Ovary (tissue), 9 donors: ENCODE data around the gene TMUB1. TPM values are rescaled to one million over a fixed set of nuclear protein-coding genes. Genes with fewer than 3 reads are reported as not detected.

ENCODE experiments used
- DNase-seq, 5 donors: peaks; one replicate each; pipeline ENCODE4 v3.0.0-alpha.2; 2019 to 2020
- H3K27ac ChIP-seq, 2 donors: fragments of 200-600 bp; one replicate each; pipeline versions ENCODE4 v1.5.1 to v1.8.0; 2019 to 2022
- H3K27me3 ChIP-seq: fragments of 200-600 bp; one replicate; pipeline ENCODE4 v1.8.0; 2022
- H3K36me3 ChIP-seq: fragments of 200-600 bp; sonication (generic); one replicate; pipeline ENCODE4 v1.5.1; 2019
- H3K4me1 ChIP-seq: one replicate; pipeline ENCODE4 v1.8.1; 2013; ENCODE audit warnings: mild to moderate bottlenecking, moderate library complexity; ENCODE audit not compliant: insufficient read depth
- H3K4me3 ChIP-seq: fragments of 200-600 bp; sonication (generic); one replicate; pipeline ENCODE4 v1.5.1; 2017
- H3K9me3 ChIP-seq, 2 donors: fragments of 200-600 bp in 1 of 2; sonication (generic) in 1 of 2; one replicate each; pipeline versions ENCODE4 v1.5.1 to v1.8.1; 2013 to 2019; ENCODE audit warnings: mild to moderate bottlenecking in 1 of 2, moderate library complexity in 1 of 2
- EP300 ChIP-seq: sonication (generic); formaldehyde crosslinking; IDR thresholded peaks from one replicate; pipeline ENCODE4 v1.6.1; 2017; ENCODE audit warnings: antibody characterized with exemption
- POLR2A ChIP-seq: fragments of 450-650 bp; IDR thresholded peaks from one replicate; pipeline ENCODE4 v1.6.1; 2017; ENCODE audit warnings: antibody characterized with exemption, mild to moderate bottlenecking, moderate library complexity
- WGBS, 3 donors: extraction: QIAGEN DNeasy Blood & Tissue Kit in 1 of 3; methylation state at CpG; one replicate each; pipeline versions ENCODE4 v1.1.5 to v1.1.7; 2013 to 2017; 5-methylcytosine and 5-hydroxymethylcytosine counted together
- intact Hi-C, 4 donors: fragments of 100-400 bp; cut with DNase I; formaldehyde crosslinking; loops; one replicate each; pipeline versions ENCODE4 v1.11.0 to v1.15.1; 2022 to 2023
- polyA plus RNA-seq, 2 donors: library from polyadenylated mRNA; stranded (reverse); fragments of 200-250 nt in 1 of 2; fragments of 350-450 nt in 1 of 2; fragmentation: Illumina TruSeq in 1 of 2; extraction: RNeasy Lipid Tissue Mini Kit (QIAGEN cat#74804) in 1 of 2; gene quantifications; one replicate each; pipeline ENCODE4 v1.2.3, GENCODE V29; 2013 to 2014
- total RNA-seq, 7 donors: library from RNA; depleted of rRNA in 2 of 7; stranded (reverse); fragments of >200 nt in 2 of 7; fragmentation: NEBNext Ultra II Directional in 3 of 7; extraction: Animal tissue kit (Norgen Biotek cat#: 25700) in 3 of 7; gene quantifications; one replicate each; pipeline versions ENCODE4 v1.1.0 to v1.2.4, GENCODE V29; 2016 to 2023
- TF ChIP-seq, protein P1 (sequence below), 3 donors: fragments of 450-650 bp in 2 of 3; fragments of 200-600 bp in 1 of 3; IDR thresholded peaks; one replicate each; pipeline versions ENCODE4 v1.5.1 to v1.8.0; 2016 to 2022; ENCODE audit warnings: antibody characterized with exemption in 3 of 3, mild to moderate bottlenecking in 1 of 3
- donor health status: DM: no; HTN: no; CAD: no; lungs with moderate emphysema.
- donor health status: DM: no; HTN: no; CAD: no.
- donor health status: Bipolar disorder and iron deficiency.
- donor health status: DM: yes; HTN: yes; CAD: no.
- donor health status: DM: no; HTN: no; CAD: no.
- donor health status: DM: yes; HTN: yes; CAD: no.

The TMUB1 gene
- total and polyA plus RNA-seq, 9 donors, result 1.9 to 40.3 (median 28.8) TPM

DNA sequence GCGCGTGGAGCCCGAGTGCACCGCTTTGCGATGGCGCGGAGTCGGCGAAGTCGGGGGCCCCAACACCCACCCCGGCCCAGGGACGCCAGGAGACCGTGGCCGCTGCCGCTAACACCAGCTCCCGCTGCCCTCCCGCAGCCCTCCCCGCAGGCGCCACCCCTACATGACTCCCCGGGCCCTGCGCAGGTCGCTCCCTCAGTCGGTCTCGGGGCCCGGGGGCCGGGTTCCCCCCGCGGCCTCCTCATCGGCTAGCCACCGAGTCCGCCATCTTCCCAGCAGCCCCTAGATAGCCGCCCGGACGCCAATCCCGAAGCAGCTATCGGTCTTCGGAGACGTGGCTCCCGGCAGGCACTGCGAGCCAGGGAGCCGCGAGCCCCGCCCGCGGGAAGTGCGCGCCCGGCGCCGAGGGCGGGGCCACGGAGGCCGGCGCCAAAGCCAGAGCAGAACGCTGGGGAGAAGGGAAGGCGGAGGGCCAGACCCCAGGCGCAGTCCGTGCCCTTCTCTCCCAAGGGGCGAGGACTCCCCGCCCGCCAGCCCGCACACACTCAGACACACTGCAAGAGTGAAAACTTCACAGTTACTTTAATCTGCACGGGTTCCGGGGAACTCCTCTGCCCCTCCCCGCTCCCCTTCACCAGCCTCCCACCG lies 2.6 kb downstream of the TMUB1 start, which contains the start of gene FASTK:
Gene FASTK, minus strand, starts transcription at position 288 of the 648 bp plus-strand sequence. Its CDS starts 43 bp downstream, at position 245.
- Histone ChIP-seq H3K27me3 (no peaks in the 10 kb centered on the region), H3K9me3 (no peaks in the 10 kb centered on the region), H3K36me3 (no peaks in the 10 kb centered on the region), H3K27ac (peak within 1 kb of the TSS; percentile 85 to 88), H3K4me3 (peak within 1 kb of the TSS; percentile 78), H3K4me1 (peaks cover 28% of the 10 kb centered on the region)
- TF ChIP-seq, protein P1, sequence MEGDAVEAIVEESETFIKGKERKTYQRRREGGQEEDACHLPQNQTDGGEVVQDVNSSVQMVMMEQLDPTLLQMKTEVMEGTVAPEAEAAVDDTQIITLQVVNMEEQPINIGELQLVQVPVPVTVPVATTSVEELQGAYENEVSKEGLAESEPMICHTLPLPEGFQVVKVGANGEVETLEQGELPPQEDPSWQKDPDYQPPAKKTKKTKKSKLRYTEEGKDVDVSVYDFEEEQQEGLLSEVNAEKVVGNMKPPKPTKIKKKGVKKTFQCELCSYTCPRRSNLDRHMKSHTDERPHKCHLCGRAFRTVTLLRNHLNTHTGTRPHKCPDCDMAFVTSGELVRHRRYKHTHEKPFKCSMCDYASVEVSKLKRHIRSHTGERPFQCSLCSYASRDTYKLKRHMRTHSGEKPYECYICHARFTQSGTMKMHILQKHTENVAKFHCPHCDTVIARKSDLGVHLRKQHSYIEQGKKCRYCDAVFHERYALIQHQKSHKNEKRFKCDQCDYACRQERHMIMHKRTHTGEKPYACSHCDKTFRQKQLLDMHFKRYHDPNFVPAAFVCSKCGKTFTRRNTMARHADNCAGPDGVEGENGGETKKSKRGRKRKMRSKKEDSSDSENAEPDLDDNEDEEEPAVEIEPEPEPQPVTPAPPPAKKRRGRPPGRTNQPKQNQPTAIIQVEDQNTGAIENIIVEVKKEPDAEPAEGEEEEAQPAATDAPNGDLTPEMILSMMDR (IDR thresholded peaks at IDR 0.05), result peak in 1 of 3 donors; percentile 10
- TF ChIP-seq EP300 (no peak), POLR2A (peak; percentile 44)
- WGBS, 3 donors, result 1% methylated on average over 61 to 66 of the region's 66 CpGs
- intact Hi-C loops, result no loop called here
- peak; percentile 88 to 92 (median 90) for DNase-seq

DNA sequence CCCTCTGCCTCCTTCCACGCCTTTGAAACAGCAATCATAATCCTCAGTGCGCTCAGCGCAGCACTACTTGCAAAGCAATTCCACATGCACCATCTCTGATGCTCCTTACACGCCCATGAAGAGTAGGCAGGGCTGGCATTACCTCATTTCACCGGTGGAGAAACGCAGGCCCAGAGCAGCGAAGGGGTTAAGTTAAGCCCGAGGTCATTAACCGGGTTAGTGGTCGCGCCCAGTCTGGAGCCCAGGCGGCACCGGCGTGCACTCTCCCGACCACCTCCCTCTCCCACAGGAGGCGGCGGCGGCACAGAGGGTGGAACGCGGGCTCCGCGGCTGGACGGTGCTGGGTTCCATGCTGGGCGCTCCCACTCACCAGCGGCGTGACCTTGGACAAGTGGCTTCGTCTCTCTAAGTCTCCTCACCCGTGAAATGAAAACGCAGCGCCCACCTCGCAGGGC lies 3.2 kb downstream of the TMUB1 start:
- H3K4me1 ChIP-seq, result peaks cover 25% of the 10 kb centered on the region
- intact Hi-C loops, result no loop called here

GRCh38 chr7:151079199-151079910 lies 3.9 kb downstream of the TMUB1 start:
- Histone ChIP-seq H3K9me3 (no peaks in the 10 kb centered on the region), H3K27ac (no peak overlapping the region), H3K27me3 (no peaks in the 10 kb centered on the region), H3K4me3 (peak overlapping the region; percentile 78), H3K36me3 (no peaks in the 10 kb centered on the region), H3K4me1 (peaks cover 25% of the 10 kb centered on the region)
- intact Hi-C loops, result no loop called here
- peak in 4 of 5 donors; percentile 17 to 42 (median 30) for DNase-seq
- whole genome bisulfite sequencing, 3 donors, result 63 to 72% (median 63%) methylated on average over 27 of the region's 27 CpGs
- TF ChIP-seq EP300 (no peak), POLR2A (no peak)
- TF ChIP-seq, protein P1 (IDR thresholded peaks at IDR 0.05), result no peak

More for the DNA sequence above, 3.2 kb downstream of the TMUB1 start:
- TF ChIP-seq EP300, result no peak
- TF ChIP-seq, protein P1 (IDR thresholded peaks at IDR 0.05), result no peak
- Histone ChIP-seq H3K4me3 (peak overlapping the region; percentile 78), H3K27me3 (no peaks in the 10 kb centered on the region), H3K9me3 (no peaks in the 10 kb centered on the region), H3K27ac (peak overlapping the region; percentile 85 to 88), H3K36me3 (no peaks in the 10 kb centered on the region)
- WGBS, 3 donors, result 1% methylated on average over 25 to 31 of the region's 31 CpGs
- DNase-seq, result peak in 1 of 5 donors; percentile 38

DNA sequence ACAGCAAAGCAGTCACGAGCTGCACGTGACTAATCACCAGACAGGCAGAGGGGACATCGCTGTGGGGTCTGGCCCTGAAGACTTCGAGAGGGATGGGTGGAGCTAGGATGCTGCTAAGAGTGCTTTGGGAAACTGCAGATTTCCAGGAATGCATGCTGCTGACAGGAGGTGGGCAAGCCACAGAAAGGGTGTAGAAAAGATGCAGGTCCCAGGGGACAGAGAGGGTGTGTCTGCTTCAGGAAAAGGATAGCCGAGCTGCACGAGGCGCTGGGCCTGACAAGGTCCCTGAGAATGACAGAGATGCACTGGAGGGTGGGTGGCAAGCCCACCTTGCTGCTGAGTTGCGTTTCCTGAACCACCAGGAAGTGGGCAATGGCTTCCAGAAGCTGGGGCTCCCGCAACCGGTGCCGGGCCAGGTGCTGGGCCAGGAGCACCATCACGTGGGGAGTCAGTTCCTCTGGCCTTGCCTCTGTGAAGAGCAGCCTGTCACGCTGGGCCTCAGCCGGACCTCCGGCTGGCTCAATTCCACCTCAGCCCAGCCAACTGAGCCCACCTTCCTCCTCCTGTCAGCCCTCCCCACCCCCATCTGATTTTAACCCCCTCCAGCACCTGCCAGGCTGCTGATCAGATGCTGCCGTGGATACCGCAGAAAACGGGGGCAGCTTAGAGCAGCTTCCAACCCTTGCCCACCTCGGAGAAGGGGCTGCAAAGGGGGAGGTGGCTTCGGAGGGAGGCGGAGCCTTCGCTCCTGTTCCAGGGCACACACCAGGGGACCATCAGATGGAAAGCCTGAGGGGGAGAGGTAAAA lies 4.9 kb downstream of the TMUB1 start:
- TF ChIP-seq EP300, result no peak
- no peaks in the 10 kb centered on the region for H3K36me3 ChIP-seq
- H3K27ac ChIP-seq, result no peak overlapping the region
- H3K4me1 ChIP-seq, result peaks cover 22% of the 10 kb centered on the region
- H3K27me3 ChIP-seq, result no peaks in the 10 kb centered on the region
- 29 to 34% (median 32%) methylated on average over 22 of the region's 22 CpGs for WGBS, 3 donors
- peak in 4 of 5 donors; percentile 21 to 40 (median 28) for DNase-seq
- intact Hi-C loops, result no loop called here
- H3K4me3 ChIP-seq, result no peak overlapping the region
- no peaks in the 10 kb centered on the region for H3K9me3 ChIP-seq
